Loucy (cell line): ENCODE results near the gene NIPAL4.

ENCODE experiments used
- H2AFZ ChIP-seq: fragments of 200-600 bp; sonication (generic); 2 replicates; pipeline ENCODE4 v1.6.0; 2016; ENCODE audit warnings: antibody characterized with exemption, mild to moderate bottlenecking, low read length, moderate library complexity
- H3F3A ChIP-seq: fragments of 200-600 bp; 2 replicates; pipeline ENCODE4 v1.6.0; 2016; ENCODE audit warnings: antibody characterized with exemption, low read depth, mild to moderate bottlenecking
- H3K27me3 ChIP-seq: fragments of 200-600 bp; sonication (generic); 2 replicates; pipeline ENCODE4 v1.6.1; 2014; ENCODE audit warnings: low read length, mild to moderate bottlenecking; ENCODE audit not compliant: insufficient read depth, poor library complexity, severe bottlenecking
- H3K36me3 ChIP-seq: fragments of 200-600 bp; sonication (generic); 2 replicates; pipeline ENCODE4 v1.6.1; 2016; ENCODE audit warnings: low read length; ENCODE audit not compliant: insufficient read depth
- H3K4me1 ChIP-seq: fragments of 200-600 bp; sonication (generic); 2 replicates; pipeline ENCODE4 v1.5.1; 2014; ENCODE audit warnings: low read length, mild to moderate bottlenecking; ENCODE audit not compliant: insufficient read depth, poor library complexity, severe bottlenecking
- H3K4me2 ChIP-seq: fragments of 200-600 bp; sonication (generic); 2 replicates; pipeline ENCODE4 v1.6.0; 2014; ENCODE audit warnings: antibody characterized with exemption, low read length, low read depth, mild to moderate bottlenecking; ENCODE audit not compliant: poor library complexity, severe bottlenecking
- H3K4me3 ChIP-seq: fragments of 200-600 bp; sonication (generic); 2 replicates; pipeline ENCODE4 v1.5.1; 2014; ENCODE audit warnings: low read length, mild to moderate bottlenecking, mixed read lengths; ENCODE audit not compliant: poor library complexity, severe bottlenecking
- H3K79me2 ChIP-seq: fragments of 200-600 bp; sonication (generic); 2 replicates; pipeline ENCODE4 v1.6.1; 2014; ENCODE audit warnings: low read length; ENCODE audit not compliant: insufficient read depth
- H3K9ac ChIP-seq: fragments of 200-600 bp; sonication (generic); 2 replicates; pipeline ENCODE4 v1.6.0; 2014; ENCODE audit warnings: mild to moderate bottlenecking, low read depth, low read length, moderate library complexity; ENCODE audit not compliant: poor library complexity, severe bottlenecking
- H3K9me2 ChIP-seq: fragments of 200-600 bp; sonication (generic); replicated peaks from 2 replicates; pipeline ENCODE4 v1.6.1; 2016; ENCODE audit warnings: low read depth, low read length, mixed read lengths
- H3K9me3 ChIP-seq: fragments of 200-600 bp; sonication (generic); 2 replicates; pipeline ENCODE4 v1.6.1; 2014; ENCODE audit warnings: mild to moderate bottlenecking, antibody characterized with exemption, low read length, low read depth; ENCODE audit not compliant: insufficient read depth
- H4K20me1 ChIP-seq: fragments of 200-600 bp; sonication (generic); 2 replicates; pipeline ENCODE4 v1.6.0; 2014; ENCODE audit warnings: antibody characterized with exemption, low read length, mild to moderate bottlenecking; ENCODE audit not compliant: insufficient read depth, poor library complexity, severe bottlenecking
- EZH2phosphoT487 ChIP-seq: fragments of 200-600 bp; IDR thresholded peaks from 2 replicates; pipeline ENCODE4 v1.6.1; 2018; ENCODE audit warnings: antibody characterized with exemption, mild to moderate bottlenecking, moderate library complexity, borderline replicate concordance
- TF ChIP-seq, protein P1 (sequence below): fragments of 200-600 bp; sonication (generic); conservative IDR thresholded peaks from 2 replicates; pipeline ENCODE4 v1.5.1; 2014; ENCODE audit warnings: mild to moderate bottlenecking, antibody characterized with exemption, low read length

NIPAL4 gene

DNA sequence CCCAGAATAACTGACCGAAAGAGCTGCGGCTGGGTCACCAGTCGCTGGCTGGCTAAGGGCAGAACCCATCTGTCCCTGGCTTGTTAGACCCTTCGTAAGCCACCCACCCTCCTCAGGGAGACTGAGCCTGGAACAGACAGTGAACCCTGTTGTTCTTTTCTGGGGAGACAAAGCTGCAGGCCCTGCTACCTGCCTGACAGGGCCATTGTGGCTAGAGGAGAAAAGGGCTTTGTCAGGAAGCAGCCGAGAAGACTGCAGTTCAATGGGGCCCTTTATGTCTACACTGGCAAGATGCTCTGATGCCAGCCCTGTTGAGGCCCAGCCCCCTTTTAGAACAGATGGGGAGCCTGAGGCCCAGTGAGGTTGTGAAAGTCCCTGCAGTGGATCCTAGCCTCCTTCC is 3.7 kb upstream of the NIPAL4 start:
- Histone ChIP-seq H3K9ac (no peak overlapping the region), H3K9me3 (no peaks in the 10 kb centered on the region), H2AFZ (no peak overlapping the region), H3F3A (no peaks in the 10 kb centered on the region), H4K20me1 (no peaks in the 10 kb centered on the region), H3K4me2 (no peak overlapping the region), H3K36me3 (no peaks in the 10 kb centered on the region), H3K4me3 (no peak overlapping the region), H3K9me2 (no peaks in the 10 kb centered on the region), H3K79me2 (no peaks in the 10 kb centered on the region), H3K27me3 (no peaks in the 10 kb centered on the region), H3K4me1 (no peaks in the 10 kb centered on the region)
- TF ChIP-seq EZH2phosphoT487 = no peak
- TF ChIP-seq, protein P1, sequence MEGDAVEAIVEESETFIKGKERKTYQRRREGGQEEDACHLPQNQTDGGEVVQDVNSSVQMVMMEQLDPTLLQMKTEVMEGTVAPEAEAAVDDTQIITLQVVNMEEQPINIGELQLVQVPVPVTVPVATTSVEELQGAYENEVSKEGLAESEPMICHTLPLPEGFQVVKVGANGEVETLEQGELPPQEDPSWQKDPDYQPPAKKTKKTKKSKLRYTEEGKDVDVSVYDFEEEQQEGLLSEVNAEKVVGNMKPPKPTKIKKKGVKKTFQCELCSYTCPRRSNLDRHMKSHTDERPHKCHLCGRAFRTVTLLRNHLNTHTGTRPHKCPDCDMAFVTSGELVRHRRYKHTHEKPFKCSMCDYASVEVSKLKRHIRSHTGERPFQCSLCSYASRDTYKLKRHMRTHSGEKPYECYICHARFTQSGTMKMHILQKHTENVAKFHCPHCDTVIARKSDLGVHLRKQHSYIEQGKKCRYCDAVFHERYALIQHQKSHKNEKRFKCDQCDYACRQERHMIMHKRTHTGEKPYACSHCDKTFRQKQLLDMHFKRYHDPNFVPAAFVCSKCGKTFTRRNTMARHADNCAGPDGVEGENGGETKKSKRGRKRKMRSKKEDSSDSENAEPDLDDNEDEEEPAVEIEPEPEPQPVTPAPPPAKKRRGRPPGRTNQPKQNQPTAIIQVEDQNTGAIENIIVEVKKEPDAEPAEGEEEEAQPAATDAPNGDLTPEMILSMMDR = no peak

DNA sequence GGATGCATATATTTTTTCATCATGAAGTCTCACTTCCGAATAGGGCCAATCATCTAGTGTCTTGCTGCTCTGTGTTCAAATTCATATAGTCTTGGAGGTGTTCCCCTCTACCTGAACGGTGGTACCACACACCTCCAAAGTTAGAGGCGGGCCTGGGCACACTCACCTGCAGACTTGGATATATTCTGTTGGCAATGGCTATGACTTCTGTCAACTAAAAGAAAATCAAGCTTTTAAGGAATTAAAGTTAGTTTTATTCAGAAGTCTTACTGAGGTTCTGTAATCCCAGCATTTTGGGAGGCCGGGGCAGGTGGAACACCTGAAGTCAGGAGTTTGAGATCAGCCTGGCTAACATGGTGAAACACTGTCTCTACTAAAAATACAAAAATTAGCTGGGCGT is 2.6 kb upstream of the NIPAL4 start:
- H3K9me2 ChIP-seq = no peaks in the 10 kb centered on the region
- no peaks in the 10 kb centered on the region for H3K36me3 ChIP-seq
- H3K9me3 ChIP-seq = no peaks in the 10 kb centered on the region
- H4K20me1 ChIP-seq = no peaks in the 10 kb centered on the region
- TF ChIP-seq, protein P1 = no peak
- no peak for TF ChIP-seq EZH2phosphoT487
- no peaks in the 10 kb centered on the region for H3K4me1 ChIP-seq
- H3K4me2 ChIP-seq = no peak overlapping the region
- H2AFZ ChIP-seq = no peak overlapping the region
- no peak overlapping the region for H3K9ac ChIP-seq
- H3K4me3 ChIP-seq = no peak overlapping the region
- H3K27me3 ChIP-seq = no peaks in the 10 kb centered on the region
- H3K79me2 ChIP-seq = no peaks in the 10 kb centered on the region
- no peaks in the 10 kb centered on the region for H3F3A ChIP-seq

DNA sequence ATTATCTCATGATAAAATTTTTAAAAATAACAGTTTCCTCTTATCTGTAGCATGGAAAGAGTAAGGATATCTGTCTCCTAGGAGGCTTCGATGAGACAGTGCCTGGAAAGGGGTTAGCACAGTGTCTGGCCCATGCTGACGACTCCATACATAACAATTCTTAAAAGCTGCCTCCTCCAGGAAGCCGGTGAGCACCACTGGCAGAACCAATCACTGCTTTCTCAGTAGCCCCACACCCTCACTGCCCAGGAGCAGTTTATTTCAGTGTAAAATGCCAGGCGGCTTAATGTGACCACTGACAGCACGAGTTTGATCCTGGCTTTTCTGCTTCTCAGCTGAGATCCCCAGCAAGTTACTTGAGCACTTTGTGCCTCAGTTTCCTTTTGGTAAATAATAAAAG is 1.2 kb upstream of the NIPAL4 start:
- Histone ChIP-seq H4K20me1 (no peaks in the 10 kb centered on the region), H3K4me1 (no peaks in the 10 kb centered on the region), H3F3A (no peaks in the 10 kb centered on the region), H3K9me3 (no peaks in the 10 kb centered on the region), H3K79me2 (no peaks in the 10 kb centered on the region), H3K9ac (no peak overlapping the region), H3K4me3 (no peak overlapping the region), H3K4me2 (no peak overlapping the region), H2AFZ (no peak overlapping the region), H3K27me3 (no peaks in the 10 kb centered on the region), H3K36me3 (no peaks in the 10 kb centered on the region), H3K9me2 (no peaks in the 10 kb centered on the region)
- no peak for TF ChIP-seq EZH2phosphoT487
- TF ChIP-seq, protein P1 = no peak
